ENCODE data around the gene GPC1.

Gene GPC1

GRCh38 chr2:240387669-240388358, 47.6 kb upstream of the GPC1 start:
- no peak overlapping the region for H3K23ac ChIP-seq (ENCODE audit: low read length)
- H3K27ac ChIP-seq (ENCODE audit: low read depth, low read length) = no peak overlapping the region
- H2AK5ac ChIP-seq (ENCODE audit: low read length) = no peak overlapping the region
- H2BK12ac ChIP-seq (ENCODE audit: low read length) = no peak overlapping the region
- no peak overlapping the region for H2BK5ac ChIP-seq (ENCODE audit: low read depth, low read length, poor library complexity)
- H2AFZ ChIP-seq (ENCODE audit: insufficient read depth, low read length, poor library complexity) = no peak overlapping the region
- H3K9ac ChIP-seq (ENCODE audit: low read length) = no peak overlapping the region
- peaks cover 6 to 11% of the 10 kb centered on the region in 2 experiments for H3K4me1 ChIP-seq (ENCODE audit: control insufficient read depth in 1 of 2, insufficient read depth in 2 of 2, low read length in 2 of 2)
- no peak overlapping the region for H3K18ac ChIP-seq (ENCODE audit: low read length)
- no peak overlapping the region for H2BK120ac ChIP-seq (ENCODE audit: insufficient read depth, low read length, poor library complexity)
- DNase-seq = no peak
- H4K12ac ChIP-seq (ENCODE audit: low read depth, low read length) = no peak overlapping the region
- no peak overlapping the region for H3K4ac ChIP-seq (ENCODE audit: low read depth, low read length)
- no peaks in the 10 kb centered on the region for H3K79me2 ChIP-seq (ENCODE audit: control insufficient read depth, insufficient read depth, low read length, poor library complexity)
- H3K9me3 ChIP-seq (ENCODE audit: insufficient read depth, low read depth, low read length) = peaks cover 5% of the 10 kb centered on the region
- no peaks in the 10 kb centered on the region for H3K36me3 ChIP-seq (ENCODE audit: control insufficient read depth in 1 of 2, insufficient read depth in 2 of 2, low read length in 2 of 2)
- no CpG with 5 or more reads among the region's 16 CpGs for WGBS (ENCODE audit: extremely low coverage, insufficient coverage, insufficient read length)
- H3K4me2 ChIP-seq (ENCODE audit: low read length) = no peak overlapping the region
- no peak overlapping the region for H4K8ac ChIP-seq (ENCODE audit: low read depth, low read length)
- H3K79me1 ChIP-seq (ENCODE audit: low read length) = peaks cover 5% of the 10 kb centered on the region
- no peak overlapping the region for H4K91ac ChIP-seq (ENCODE audit: low read depth, low read length)
- no peaks in the 10 kb centered on the region for H3K27me3 ChIP-seq (ENCODE audit: insufficient read depth, low read length)
- no peak overlapping the region for H3K4me3 ChIP-seq (ENCODE audit: low read depth, low read length)
- H3K14ac ChIP-seq (ENCODE audit: low read length) = no peak overlapping the region

GRCh38 chr2:240388471-240389301, 46.8 kb upstream of the GPC1 start:
- H2AK5ac ChIP-seq (ENCODE audit: low read length) = no peak overlapping the region
- H4K91ac ChIP-seq (ENCODE audit: low read depth, low read length) = no peak overlapping the region
- no peak overlapping the region for H2BK5ac ChIP-seq (ENCODE audit: low read depth, low read length, poor library complexity)
- H2AFZ ChIP-seq (ENCODE audit: insufficient read depth, low read length, poor library complexity) = no peak overlapping the region
- no peak overlapping the region for H2BK12ac ChIP-seq (ENCODE audit: low read length)
- H3K4me3 ChIP-seq (ENCODE audit: low read depth, low read length) = no peak overlapping the region
- H4K8ac ChIP-seq (ENCODE audit: low read depth, low read length) = no peak overlapping the region
- H3K9ac ChIP-seq (ENCODE audit: low read length) = no peak overlapping the region
- H4K12ac ChIP-seq (ENCODE audit: low read depth, low read length) = no peak overlapping the region
- no peak overlapping the region for H3K23ac ChIP-seq (ENCODE audit: low read length)
- H3K4me1 ChIP-seq (ENCODE audit: control insufficient read depth in 1 of 2, insufficient read depth in 2 of 2, low read length in 2 of 2) = peaks cover 6 to 15% of the 10 kb centered on the region in 2 experiments
- no peak overlapping the region for H3K4me2 ChIP-seq (ENCODE audit: low read length)
- H3K27me3 ChIP-seq (ENCODE audit: insufficient read depth, low read length) = no peaks in the 10 kb centered on the region
- H3K79me1 ChIP-seq (ENCODE audit: low read length) = peaks cover 5% of the 10 kb centered on the region
- no peak for DNase-seq
- H3K79me2 ChIP-seq (ENCODE audit: control insufficient read depth, insufficient read depth, low read length, poor library complexity) = no peaks in the 10 kb centered on the region
- no peak overlapping the region for H3K4ac ChIP-seq (ENCODE audit: low read depth, low read length)
- H3K9me3 ChIP-seq (ENCODE audit: insufficient read depth, low read depth, low read length) = peaks cover 7% of the 10 kb centered on the region
- no peak overlapping the region for H3K14ac ChIP-seq (ENCODE audit: low read length)
- H2BK120ac ChIP-seq (ENCODE audit: insufficient read depth, low read length, poor library complexity) = no peak overlapping the region
- H3K18ac ChIP-seq (ENCODE audit: low read length) = no peak overlapping the region
- H3K36me3 ChIP-seq (ENCODE audit: control insufficient read depth in 1 of 2, insufficient read depth in 2 of 2, low read length in 2 of 2) = no peaks in the 10 kb centered on the region
- no CpG with 5 or more reads among the region's 21 CpGs for WGBS (ENCODE audit: extremely low coverage, insufficient coverage, insufficient read length)
- H3K27ac ChIP-seq (ENCODE audit: low read depth, low read length) = no peak overlapping the region

GRCh38 chr2:240389302-240389805, 46.1 kb upstream of the GPC1 start:
- no peak for DNase-seq
- Histone ChIP-seq H3K27ac (ENCODE audit: low read depth, low read length) (no peak overlapping the region), H2BK5ac (ENCODE audit: low read depth, low read length, poor library complexity) (no peak overlapping the region), H3K36me3 (ENCODE audit: control insufficient read depth in 1 of 2, insufficient read depth in 2 of 2, low read length in 2 of 2) (no peaks in the 10 kb centered on the region), H3K4me2 (ENCODE audit: low read length) (no peak overlapping the region), H3K79me2 (ENCODE audit: control insufficient read depth, insufficient read depth, low read length, poor library complexity) (no peaks in the 10 kb centered on the region), H2BK12ac (ENCODE audit: low read length) (no peak overlapping the region), H3K4ac (ENCODE audit: low read depth, low read length) (no peak overlapping the region), H3K27me3 (ENCODE audit: insufficient read depth, low read length) (no peaks in the 10 kb centered on the region), H3K9me3 (ENCODE audit: insufficient read depth, low read depth, low read length) (peaks cover 12% of the 10 kb centered on the region), H3K4me3 (ENCODE audit: low read depth, low read length) (no peak overlapping the region), H2BK120ac (ENCODE audit: insufficient read depth, low read length, poor library complexity) (no peak overlapping the region), H4K12ac (ENCODE audit: low read depth, low read length) (no peak overlapping the region), H3K23ac (ENCODE audit: low read length) (no peak overlapping the region), H3K79me1 (ENCODE audit: low read length) (peaks cover 5% of the 10 kb centered on the region), H2AK5ac (ENCODE audit: low read length) (no peak overlapping the region), H4K91ac (ENCODE audit: low read depth, low read length) (no peak overlapping the region), H3K18ac (ENCODE audit: low read length) (no peak overlapping the region), H2AFZ (ENCODE audit: insufficient read depth, low read length, poor library complexity) (no peak overlapping the region), H4K8ac (ENCODE audit: low read depth, low read length) (no peak overlapping the region), H3K9ac (ENCODE audit: low read length) (no peak overlapping the region), H3K14ac (ENCODE audit: low read length) (no peak overlapping the region), H3K4me1 (ENCODE audit: control insufficient read depth in 1 of 2, insufficient read depth in 2 of 2, low read length in 2 of 2) (peaks cover 6 to 15% of the 10 kb centered on the region in 2 experiments)
- no CpG with 5 or more reads among the region's 6 CpGs for WGBS (ENCODE audit: extremely low coverage, insufficient coverage, insufficient read length)

- no peak overlapping the region for H3K4me2 ChIP-seq (ENCODE audit: low read length)
- DNase-seq = no peak
- H3K9ac ChIP-seq (ENCODE audit: low read length) = no peak overlapping the region
- H4K12ac ChIP-seq (ENCODE audit: low read depth, low read length) = no peak overlapping the region
- H3K14ac ChIP-seq (ENCODE audit: low read length) = no peak overlapping the region
- H3K23ac ChIP-seq (ENCODE audit: low read length) = no peak overlapping the region
- no peak overlapping the region for H3K4ac ChIP-seq (ENCODE audit: low read depth, low read length)
- peaks cover 5% of the 10 kb centered on the region for H3K79me1 ChIP-seq (ENCODE audit: low read length)
- no peak overlapping the region for H2BK5ac ChIP-seq (ENCODE audit: low read depth, low read length, poor library complexity)
- H3K4me1 ChIP-seq (ENCODE audit: control insufficient read depth in 1 of 2, insufficient read depth in 2 of 2, low read length in 2 of 2) = peaks cover 6 to 15% of the 10 kb centered on the region in 2 experiments
- H4K8ac ChIP-seq (ENCODE audit: low read depth, low read length) = no peak overlapping the region
- no CpG with 5 or more reads among the region's 28 CpGs for WGBS (ENCODE audit: extremely low coverage, insufficient coverage, insufficient read length)
- no peak overlapping the region for H2AFZ ChIP-seq (ENCODE audit: insufficient read depth, low read length, poor library complexity)
- peaks cover 12% of the 10 kb centered on the region for H3K9me3 ChIP-seq (ENCODE audit: insufficient read depth, low read depth, low read length)
- no peaks in the 10 kb centered on the region for H3K36me3 ChIP-seq (ENCODE audit: control insufficient read depth in 1 of 2, insufficient read depth in 2 of 2, low read length in 2 of 2)
- H2BK12ac ChIP-seq (ENCODE audit: low read length) = no peak overlapping the region
- no peak overlapping the region for H3K27ac ChIP-seq (ENCODE audit: low read depth, low read length)
- H2AK5ac ChIP-seq (ENCODE audit: low read length) = no peak overlapping the region
- H4K91ac ChIP-seq (ENCODE audit: low read depth, low read length) = no peak overlapping the region
- no peak overlapping the region for H3K18ac ChIP-seq (ENCODE audit: low read length)
- no peak overlapping the region for H2BK120ac ChIP-seq (ENCODE audit: insufficient read depth, low read length, poor library complexity)
- no peaks in the 10 kb centered on the region for H3K79me2 ChIP-seq (ENCODE audit: control insufficient read depth, insufficient read depth, low read length, poor library complexity)
- H3K4me3 ChIP-seq (ENCODE audit: low read depth, low read length) = no peak overlapping the region
- no peaks in the 10 kb centered on the region for H3K27me3 ChIP-seq (ENCODE audit: insufficient read depth, low read length)
These were observed 45.1 kb upstream of the GPC1 start for GRCh38 chr2:240390091-240391073.

All from trophoblast cell (in vitro differentiated cells and primary cell).